ENCODE measurements around the gene MSL3B.
A peak's percentile ranks its signal among the peaks of the same experiment; 100 is the strongest.

The MSL3B gene

GRCh38 chr2:233835230-233836186 lies 32.7 kb downstream of the MSL3B start:
- H3K36me3 Mint-ChIP-seq (ENCODE audit: low read depth), result peaks cover 52% of the 10 kb centered on the region
- H3K4me1 Mint-ChIP-seq, result peaks cover 22% of the 10 kb centered on the region
- no peak overlapping the region for H3K27ac Mint-ChIP-seq
- no peaks in the 10 kb centered on the region for H3K27me3 Mint-ChIP-seq (ENCODE audit: low read depth)
- H3K4me3 Mint-ChIP-seq, result no peak overlapping the region
- no peak for TF ChIP-seq CTCF (IDR thresholded peaks at IDR 0.05; ENCODE audit: unreplicated experiment in 3 of 3)
- H3K9me3 Mint-ChIP-seq, result no peaks in the 10 kb centered on the region

GRCh38 chr2:233833345-233833744 lies 34.8 kb downstream of the MSL3B start:
- Mint-ChIP-seq H3K27me3 (ENCODE audit: low read depth) (no peaks in the 10 kb centered on the region), H3K9me3 (no peaks in the 10 kb centered on the region), H3K4me3 (no peak overlapping the region), H3K36me3 (ENCODE audit: low read depth) (peaks cover 34% of the 10 kb centered on the region), H3K27ac (peak overlapping the region in 1 of 3 experiments; percentile 68), H3K4me1 (peaks cover 21% of the 10 kb centered on the region)
- no peak for TF ChIP-seq CTCF (IDR thresholded peaks at IDR 0.05; ENCODE audit: unreplicated experiment in 3 of 3)

- no peaks in the 10 kb centered on the region for H3K27me3 Mint-ChIP-seq (ENCODE audit: low read depth)
- H3K4me1 Mint-ChIP-seq, result peaks cover 17% of the 10 kb centered on the region
- peak overlapping the region in 1 of 3 experiments; percentile 68 for H3K27ac Mint-ChIP-seq
- H3K4me3 Mint-ChIP-seq, result no peak overlapping the region
- peak; percentile 24 to 44 (median 30) for TF ChIP-seq CTCF (IDR thresholded peaks at IDR 0.05; ENCODE audit: unreplicated experiment in 3 of 3)
- H3K9me3 Mint-ChIP-seq, result no peaks in the 10 kb centered on the region
- peaks cover 30% of the 10 kb centered on the region for H3K36me3 Mint-ChIP-seq (ENCODE audit: low read depth)
These were observed 35.3 kb downstream of the MSL3B start for GRCh38 chr2:233832869-233833311.

- Mint-ChIP-seq H3K4me3 (no peak overlapping the region), H3K9me3 (no peaks in the 10 kb centered on the region), H3K36me3 (ENCODE audit: low read depth) (peaks cover 25% of the 10 kb centered on the region), H3K4me1 (peaks cover 17% of the 10 kb centered on the region), H3K27ac (peak overlapping the region in 1 of 3 experiments; percentile 68), H3K27me3 (ENCODE audit: low read depth) (no peaks in the 10 kb centered on the region)
- TF ChIP-seq CTCF (IDR thresholded peaks at IDR 0.05; ENCODE audit: unreplicated experiment in 3 of 3), result no peak
These were observed 35.8 kb downstream of the MSL3B start for GRCh38 chr2:233832414-233832813.

GRCh38 chr2:233831861-233832260 lies 36.3 kb downstream of the MSL3B start:
- no peak for TF ChIP-seq CTCF (IDR thresholded peaks at IDR 0.05; ENCODE audit: unreplicated experiment in 3 of 3)
- Mint-ChIP-seq H3K36me3 (ENCODE audit: low read depth) (peaks cover 19% of the 10 kb centered on the region), H3K4me1 (peaks cover 17% of the 10 kb centered on the region), H3K9me3 (no peaks in the 10 kb centered on the region), H3K4me3 (no peak overlapping the region), H3K27ac (no peak overlapping the region), H3K27me3 (ENCODE audit: low read depth) (no peaks in the 10 kb centered on the region)

All from nephron (organoid).